HEK293T (cell line): Measurements from ENCODE around the gene FAM180A.

Source experiments
- CTCF ChIA-PET: fragments of 350-600 bp; formaldehyde crosslinking; extraction: SDS; loops from one replicate; lab custom pipeline; 2021; ENCODE audit warnings: antibody characterized with exemption, inconsistent platforms; lab: Yijun Ruan, JAX
- POLR2A ChIA-PET: fragments of 350-600 bp; formaldehyde crosslinking; extraction: SDS; loops from one replicate; lab custom pipeline; 2020; ENCODE audit warnings: antibody characterized with exemption, inconsistent platforms; lab: Yijun Ruan, JAX
- DNase-seq: peaks from one replicate; pipeline ENCODE4 v3.0.0; 2012; ENCODE audit warnings: mixed read lengths; ENCODE audit errors: extremely low spot score
- ARNT ChIP-seq: fragments of 450-650 bp; IDR thresholded peaks from 2 replicates; pipeline ENCODE4 v1.6.1; 2017; ENCODE audit warnings: mild to moderate bottlenecking
- BHLHE40 ChIP-seq: fragments of 450-650 bp; IDR thresholded peaks from 2 replicates; pipeline ENCODE4 v1.6.1; 2016; ENCODE audit warnings: mild to moderate bottlenecking, moderate library complexity, borderline replicate concordance
- CTBP1 ChIP-seq: fragments of 450-650 bp; IDR thresholded peaks from 2 replicates; pipeline ENCODE4 v1.6.1; 2016; ENCODE audit warnings: borderline replicate concordance
- ELF4 ChIP-seq: fragments of 450-650 bp; IDR thresholded peaks from 2 replicates; pipeline ENCODE4 v1.6.1; 2017; ENCODE audit warnings: antibody characterized with exemption
- FOXA1 ChIP-seq: fragments of 450-650 bp; IDR thresholded peaks from 2 replicates; pipeline ENCODE4 v1.6.1; 2016; ENCODE audit warnings: mild to moderate bottlenecking
- FOXK2 ChIP-seq: fragments of 450-650 bp; IDR thresholded peaks from 2 replicates; pipeline ENCODE4 v1.6.1; 2016; ENCODE audit warnings: mild to moderate bottlenecking
- FOXM1 ChIP-seq: fragments of 450-650 bp; IDR thresholded peaks from 2 replicates; pipeline ENCODE4 v1.6.1; 2017; ENCODE audit warnings: mild to moderate bottlenecking, borderline replicate concordance
- HDGF ChIP-seq: fragments of 450-650 bp; IDR thresholded peaks from 2 replicates; pipeline ENCODE4 v1.6.1; 2017; ENCODE audit warnings: antibody characterized with exemption, borderline replicate concordance
- L3MBTL2 ChIP-seq: fragments of 450-650 bp; conservative IDR thresholded peaks from 2 replicates; pipeline ENCODE4 v1.6.1; 2016; ENCODE audit warnings: mild to moderate bottlenecking
- LEF1 ChIP-seq: fragments of 450-650 bp; IDR thresholded peaks from 2 replicates; pipeline ENCODE4 v1.6.1; 2017; ENCODE audit warnings: mild to moderate bottlenecking, borderline replicate concordance
- NFRKB ChIP-seq: fragments of 450-650 bp; IDR thresholded peaks from 2 replicates; pipeline ENCODE4 v1.6.1; 2016; ENCODE audit warnings: mild to moderate bottlenecking, moderate library complexity
- PKNOX1 ChIP-seq: fragments of 450-650 bp; IDR thresholded peaks from 2 replicates; pipeline ENCODE4 v1.6.1; 2016
- SP1 ChIP-seq: fragments of 450-650 bp; IDR thresholded peaks from 2 replicates; pipeline ENCODE4 v1.6.1; 2017
- SUZ12 ChIP-seq: fragments of 450-650 bp; IDR thresholded peaks from 2 replicates; pipeline ENCODE4 v1.6.1; 2016; ENCODE audit warnings: mild to moderate bottlenecking
- TARDBP ChIP-seq: fragments of 450-650 bp; IDR thresholded peaks from 2 replicates; pipeline ENCODE4 v1.6.1; 2016
- ZNF384 ChIP-seq: fragments of 450-650 bp; IDR thresholded peaks from 2 replicates; pipeline ENCODE4 v1.6.1; 2016

Gene FAM180A

GRCh38 chr7:135759532-135759931 is 10.9 kb upstream of the FAM180A start:
- ChIA-PET POLR2A (no interaction called here), CTCF (no interaction called here)
- TF ChIP-seq SUZ12 = no peak
- no peak for TF ChIP-seq BHLHE40
- no peak for TF ChIP-seq HDGF

DNA sequence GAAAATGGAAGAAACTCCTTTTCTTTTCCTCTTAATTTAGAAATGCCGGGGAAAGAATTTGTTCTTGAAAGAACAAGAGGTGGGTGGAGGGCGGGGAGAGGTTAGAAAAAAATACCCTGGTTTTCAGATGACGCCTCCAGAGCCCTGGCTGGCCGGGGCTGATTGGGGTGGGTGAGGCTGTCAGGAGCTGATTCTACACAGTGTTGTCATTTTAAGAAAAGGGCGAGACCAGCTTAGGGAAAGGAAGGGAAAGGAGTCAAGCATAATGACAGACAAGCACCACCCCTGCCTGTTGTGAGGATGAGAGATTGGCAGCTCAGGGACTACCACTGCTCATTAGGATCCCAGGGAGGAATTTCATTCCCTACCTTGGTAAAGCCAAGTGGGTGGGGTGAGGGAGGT is 9.9 kb upstream of the FAM180A start:
- DNase-seq = no peak
- ChIA-PET POLR2A (no interaction called here), CTCF (no interaction called here)
- TF ChIP-seq FOXK2 (no peak), BHLHE40 (no peak), FOXA1 (no peak), FOXM1 (no peak)

More at GRCh38 chr7:135759532-135759931, 10.9 kb upstream of the FAM180A start:
- no peak for DNase-seq

- ChIA-PET POLR2A (no interaction called here), CTCF (no interaction called here)
- TF ChIP-seq CTBP1 (no peak), FOXM1 (no peak), PKNOX1 (no peak), NFRKB (no peak), ELF4 (no peak), SP1 (no peak), LEF1 (no peak), SUZ12 (no peak), FOXA1 (no peak)
- DNase-seq = no peak
Measured at GRCh38 chr7:135757719-135758411, 9.3 kb upstream of the FAM180A start.

GRCh38 chr7:135756191-135756590 is 7.6 kb upstream of the FAM180A start:
- ChIA-PET CTCF (no interaction called here), POLR2A (no interaction called here)
- TF ChIP-seq TARDBP = no peak
- TF ChIP-seq PKNOX1 = no peak
- no peak for TF ChIP-seq NFRKB
- no peak for DNase-seq

DNA sequence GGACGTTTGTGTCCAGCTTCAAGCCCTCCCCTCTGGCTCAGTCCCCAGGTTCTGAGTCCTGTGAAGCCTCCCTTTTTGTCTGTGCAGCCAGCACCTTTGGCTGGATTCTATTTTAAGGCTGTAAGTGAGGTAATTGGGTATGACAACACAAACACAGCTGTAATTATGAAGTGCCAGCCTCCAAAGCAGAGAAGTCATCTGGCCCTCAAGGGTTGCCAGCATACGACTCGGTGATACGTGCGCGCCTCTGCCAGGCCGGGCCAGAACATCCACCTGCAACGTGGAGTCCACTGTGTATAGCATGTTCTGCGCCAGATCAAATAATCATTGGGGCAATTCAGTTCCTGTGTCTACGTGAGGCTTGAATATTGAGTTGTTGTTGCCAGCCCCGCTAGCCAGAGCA is 6.7 kb upstream of the FAM180A start:
- no peak for DNase-seq
- ChIA-PET CTCF (no interaction called here), POLR2A (no interaction called here)
- no peak for TF ChIP-seq CTBP1
- TF ChIP-seq BHLHE40 = no peak
- no peak for TF ChIP-seq FOXK2
- no peak for TF ChIP-seq SUZ12
- no peak for TF ChIP-seq ELF4
- no peak for TF ChIP-seq TARDBP
- no peak for TF ChIP-seq NFRKB
- TF ChIP-seq PKNOX1 = no peak
- no peak for TF ChIP-seq HDGF
- no peak for TF ChIP-seq SP1
- no peak for TF ChIP-seq FOXA1
- no peak for TF ChIP-seq L3MBTL2
- TF ChIP-seq ZNF384 = no peak
- TF ChIP-seq FOXM1 = no peak
- no peak for TF ChIP-seq LEF1
- no peak for TF ChIP-seq ARNT

DNA sequence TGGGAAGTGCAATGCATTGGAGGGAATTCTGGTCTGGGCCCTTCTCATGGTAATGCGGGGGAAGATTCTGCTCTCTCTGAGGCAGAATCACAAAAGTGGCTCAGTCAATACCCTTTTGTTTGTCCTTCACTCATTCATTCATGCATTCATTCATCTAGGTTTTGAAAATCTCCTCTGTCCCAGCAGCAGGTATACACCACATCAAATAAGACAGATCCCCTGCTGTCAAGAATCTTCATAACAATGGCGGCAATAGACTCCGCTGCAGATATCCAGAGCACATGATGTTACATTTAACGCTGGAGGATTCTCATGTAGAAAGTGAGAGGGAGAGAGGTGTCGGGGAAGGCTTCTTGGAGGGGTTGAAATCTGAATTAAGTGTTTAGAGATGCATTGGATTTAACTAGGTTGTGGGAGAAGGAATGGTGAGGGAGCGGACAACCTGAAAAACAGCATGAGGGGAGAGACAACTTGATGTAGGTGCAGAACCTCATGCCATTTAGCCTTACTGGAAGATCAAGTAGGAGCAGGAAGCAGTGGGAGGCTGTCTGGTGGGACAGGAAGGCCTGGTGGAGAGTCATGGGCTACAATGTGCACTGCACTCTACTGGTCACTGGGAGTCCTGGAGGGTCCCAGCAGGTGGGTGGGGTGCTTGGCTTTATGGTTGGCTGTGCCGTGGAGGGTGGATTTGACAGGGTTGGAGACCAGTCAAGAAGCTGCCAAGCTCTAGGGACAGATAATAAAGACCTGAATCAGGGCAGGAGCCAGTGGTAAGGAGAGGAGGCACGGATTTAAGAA is 5.2 kb upstream of the FAM180A start:
- DNase-seq = no peak
- ChIA-PET CTCF (no interaction called here), POLR2A (no interaction called here)
- no peak for TF ChIP-seq ARNT
- TF ChIP-seq L3MBTL2 = no peak

DNA sequence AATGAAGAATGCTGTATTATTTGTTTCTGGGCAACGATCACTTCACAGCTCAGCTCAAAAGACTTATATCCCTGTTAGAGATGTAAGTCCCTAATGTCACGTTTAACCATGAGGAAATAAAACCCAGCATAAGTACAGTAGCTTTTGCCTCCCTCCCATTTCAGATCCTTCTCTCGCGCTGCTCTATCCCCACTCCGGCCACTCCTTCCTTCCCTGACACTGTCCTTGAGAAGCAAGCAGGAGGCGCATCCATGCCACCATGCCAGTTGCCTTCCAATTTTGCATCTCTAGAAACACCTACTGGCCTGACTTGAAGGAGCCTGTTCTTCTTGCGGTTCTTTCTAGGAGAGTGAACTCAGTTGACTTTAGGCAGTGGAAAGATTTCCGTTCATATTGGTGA is 1.2 kb downstream of the FAM180A start:
- TF ChIP-seq SUZ12 = no peak
- TF ChIP-seq ARNT = no peak
- TF ChIP-seq NFRKB = no peak
- no peak for TF ChIP-seq PKNOX1
- TF ChIP-seq ZNF384 = no peak
- TF ChIP-seq CTBP1 = no peak
- TF ChIP-seq HDGF = no peak
- TF ChIP-seq FOXK2 = no peak
- TF ChIP-seq TARDBP = no peak
- TF ChIP-seq BHLHE40 = no peak
- no peak for TF ChIP-seq ELF4
- TF ChIP-seq FOXM1 = no peak
- no peak for TF ChIP-seq LEF1
- no peak for TF ChIP-seq FOXA1
- TF ChIP-seq L3MBTL2 = no peak
- no peak for TF ChIP-seq SP1
- ChIA-PET CTCF (no interaction called here), POLR2A (no interaction called here)
- no peak for DNase-seq
